T-helper 1 cell (primary cell): Measurements from ENCODE around the gene AFAP1.

Experiments used
- DNase-seq, 5 donors: peaks; one replicate each; pipeline ENCODE4 v3.0.0-alpha.2; 2012 to 2020

AFAP1 gene

DNA sequence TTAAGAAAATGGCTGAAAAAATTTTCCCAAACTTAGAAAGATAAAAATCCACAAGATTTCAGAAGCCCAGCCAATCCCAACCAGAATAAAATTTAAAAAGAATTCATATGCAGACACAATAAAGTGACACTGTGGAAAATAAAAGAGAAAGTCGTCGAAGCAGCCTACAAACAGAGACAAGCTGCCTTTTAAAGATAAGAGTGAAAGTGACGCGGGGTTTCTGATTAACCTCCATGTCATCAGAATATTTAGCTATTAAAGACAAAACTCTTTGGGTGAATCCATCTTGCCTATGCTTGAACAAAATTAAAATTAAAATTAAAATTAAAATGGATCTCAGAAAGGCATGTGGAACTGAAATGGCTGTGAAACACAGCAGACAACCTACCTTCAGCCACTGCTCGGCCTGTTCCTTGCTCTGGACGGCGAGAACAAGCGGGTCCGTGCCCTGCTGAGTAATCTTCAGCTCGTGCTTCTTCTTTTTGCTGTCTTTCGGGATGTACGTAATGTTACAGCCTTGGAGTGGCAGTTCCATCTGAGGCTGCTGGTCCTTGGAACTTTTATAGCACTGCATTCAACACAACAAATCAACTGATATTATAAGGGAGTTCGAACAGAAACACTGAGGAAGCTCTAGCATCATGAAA lies 101.4 kb downstream of the AFAP1 start:
- DNase-seq = no peak

DNA sequence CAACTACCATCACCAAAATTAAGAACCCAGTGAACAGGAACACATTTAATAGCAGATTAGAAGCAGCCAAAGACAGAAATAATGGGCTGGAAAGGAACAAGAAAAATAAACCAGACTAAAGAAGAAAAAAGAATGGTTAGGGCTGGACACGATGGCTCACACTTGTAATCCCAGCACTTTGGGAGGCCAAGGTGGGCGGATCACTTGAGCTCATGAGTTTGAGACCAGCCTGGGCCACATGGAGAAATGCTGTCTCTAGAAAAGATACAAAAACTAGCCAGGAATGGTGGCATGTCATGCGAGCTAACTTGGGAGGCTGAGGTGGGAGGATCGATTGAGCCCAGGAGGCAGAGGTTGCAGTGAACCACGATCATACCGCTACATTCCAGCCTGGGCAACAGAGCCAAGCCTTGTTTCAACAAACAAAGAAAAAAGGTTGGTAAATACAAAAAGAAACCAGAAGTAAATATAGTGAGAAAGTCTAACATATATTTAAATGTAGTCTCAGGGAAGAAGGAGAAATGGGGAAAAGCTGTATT lies 102.0 kb downstream of the AFAP1 start:
- no peak for DNase-seq

DNA sequence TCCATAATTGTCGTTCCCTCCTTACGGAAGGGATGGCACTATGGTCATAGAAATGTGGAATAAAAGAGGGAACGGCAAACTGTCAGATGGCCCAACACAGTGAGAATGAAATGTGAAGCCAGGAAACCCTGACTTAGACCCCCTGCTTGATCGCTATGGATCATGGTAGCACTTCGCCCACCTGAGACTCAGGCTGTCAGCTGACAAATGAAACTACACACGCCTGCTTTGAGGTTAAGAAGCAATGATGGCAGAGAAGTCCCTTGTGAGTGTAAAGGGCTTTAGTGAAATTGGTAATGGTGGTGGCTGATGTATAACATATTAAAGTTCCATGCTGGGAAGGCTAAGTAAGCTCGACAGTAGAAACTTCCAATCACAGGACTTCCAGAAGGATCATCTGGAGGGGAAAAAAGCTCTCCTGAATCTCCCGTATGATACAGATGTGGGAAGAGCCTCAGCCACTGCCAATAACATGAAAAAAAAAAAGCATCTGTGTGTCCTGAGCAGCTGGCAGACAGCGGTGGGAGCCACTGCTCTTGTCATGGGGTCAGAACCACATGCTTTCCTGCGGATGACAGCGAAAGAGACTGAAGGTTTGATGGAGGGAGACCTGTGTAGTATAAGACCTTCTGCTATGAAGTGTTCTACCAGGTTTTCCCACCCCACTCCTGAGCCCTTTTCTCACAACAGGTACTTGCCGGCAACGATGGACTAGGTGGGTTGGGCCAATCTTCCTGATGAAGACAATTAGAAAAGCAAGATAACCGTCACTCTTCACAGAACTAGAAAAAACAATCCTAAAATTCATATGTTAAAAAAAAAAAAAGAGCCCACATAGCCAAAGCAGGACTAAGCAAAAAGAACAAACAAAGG lies 107.6 kb downstream of the AFAP1 start:
- DNase-seq = no peak

- DNase-seq = peak in 2 of 5 donors; percentile 13 to 52
Observed at GRCh38 chr4:7831330-7831729, 108.3 kb downstream of the AFAP1 start.

GRCh38 chr4:7830747-7831146 lies 108.9 kb downstream of the AFAP1 start:
- DNase-seq = no peak

- DNase-seq = no peak
Observed at GRCh38 chr4:7829652-7830580, 109.7 kb downstream of the AFAP1 start.

DNA sequence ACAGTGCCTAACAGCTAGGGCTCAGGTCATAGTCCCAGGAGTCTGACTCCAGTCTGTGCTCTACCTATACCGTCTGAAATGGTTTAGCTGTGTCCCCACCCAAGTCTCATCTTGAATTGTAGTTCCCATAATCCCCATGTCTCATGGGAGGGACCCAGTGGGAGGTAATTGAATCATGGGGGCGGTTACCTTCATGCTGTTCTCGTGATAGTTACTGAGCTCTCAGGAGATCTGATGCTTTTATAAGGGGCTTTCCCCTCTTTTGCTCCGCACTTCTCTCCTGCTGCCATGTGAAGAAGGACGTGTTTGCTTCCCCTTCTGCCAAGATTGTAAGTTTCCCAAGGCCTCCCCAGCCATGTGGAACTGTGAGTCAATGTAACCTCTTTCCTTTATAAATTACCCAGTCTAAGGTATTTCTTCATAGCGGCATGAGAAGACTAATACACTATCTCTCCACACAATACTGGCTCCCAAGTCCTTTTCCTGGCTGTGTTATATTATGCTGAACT lies 110.8 kb downstream of the AFAP1 start:
- no peak for DNase-seq

GRCh38 chr4:7828011-7828720 lies 111.5 kb downstream of the AFAP1 start:
- DNase-seq = peak; percentile 18 to 71 (median 49)

GRCh38 chr4:7827566-7827965 lies 112.1 kb downstream of the AFAP1 start:
- DNase-seq = no peak

DNA sequence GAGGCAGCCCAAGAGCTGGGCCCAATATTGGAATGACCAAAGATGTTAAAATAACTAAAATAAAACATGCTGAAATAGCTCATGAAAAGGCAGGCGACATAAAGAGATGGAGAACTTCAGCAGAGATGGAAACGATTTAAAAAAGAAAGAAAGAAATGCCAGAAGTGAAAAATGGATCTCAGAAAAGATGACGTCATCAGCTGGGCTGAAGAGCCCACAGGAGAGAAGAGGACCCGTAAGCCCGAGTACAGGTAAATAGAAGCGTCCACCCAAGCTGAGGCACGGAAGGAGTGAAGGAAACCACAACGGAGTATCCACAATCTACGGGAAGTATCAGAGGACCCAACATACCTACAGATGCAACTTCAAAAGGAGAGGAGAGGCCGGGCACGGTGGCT lies 112.8 kb downstream of the AFAP1 start:
- DNase-seq = no peak

DNA sequence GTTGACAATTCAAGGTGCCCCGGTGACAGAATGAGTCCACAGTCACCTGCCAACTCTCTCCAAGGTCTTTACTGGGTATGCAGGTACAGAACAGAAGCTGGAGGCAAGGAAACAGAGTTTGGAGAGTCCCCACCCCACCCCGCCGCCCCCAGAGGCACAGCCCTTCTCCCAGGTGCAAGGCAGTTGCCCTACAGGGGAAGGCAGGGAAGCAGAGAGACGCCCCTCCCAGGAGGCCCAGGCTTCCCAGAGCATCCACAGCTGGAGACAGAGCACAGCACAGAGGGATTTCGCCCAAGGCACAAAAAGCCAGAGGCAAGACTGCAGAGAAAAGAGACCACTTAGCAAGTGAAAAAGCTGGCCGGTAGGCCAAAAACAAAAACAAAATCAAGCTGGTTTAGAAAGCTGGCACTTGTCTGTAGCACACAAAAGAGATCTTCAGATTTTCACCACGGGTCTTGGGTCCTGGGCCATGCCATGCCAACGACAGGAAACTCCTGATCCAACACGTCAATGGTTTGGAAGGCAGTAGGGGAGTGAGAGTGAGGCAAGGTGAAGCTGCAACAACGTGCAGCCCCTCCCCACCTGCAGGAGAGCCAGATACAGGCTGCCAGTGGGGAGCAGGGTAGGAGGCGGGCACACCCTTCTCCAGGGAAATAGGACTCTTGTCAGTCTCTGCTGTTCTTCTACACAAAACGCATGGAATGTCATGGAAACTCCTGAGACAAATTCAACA lies 113.3 kb downstream of the AFAP1 start:
- DNase-seq = no peak

DNA sequence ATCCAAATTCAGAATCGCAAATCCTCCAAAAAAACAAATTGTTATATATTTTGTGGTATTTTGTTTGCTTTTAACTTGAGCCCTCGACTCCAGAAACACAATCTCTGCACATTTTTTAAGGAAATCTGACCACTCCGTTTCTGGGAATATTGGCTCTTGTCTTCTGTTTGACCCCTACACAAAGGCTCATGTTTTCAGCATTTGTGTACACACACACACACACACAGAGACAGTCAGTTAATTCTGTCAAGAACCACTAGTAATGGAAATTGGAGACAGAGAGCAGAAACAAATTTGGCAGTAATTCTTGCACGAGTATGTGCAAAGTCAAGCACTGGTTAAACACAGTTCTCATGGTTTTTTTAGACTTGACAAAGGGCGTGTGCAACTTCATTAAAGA lies 115.4 kb downstream of the AFAP1 start:
- no peak for DNase-seq

DNA sequence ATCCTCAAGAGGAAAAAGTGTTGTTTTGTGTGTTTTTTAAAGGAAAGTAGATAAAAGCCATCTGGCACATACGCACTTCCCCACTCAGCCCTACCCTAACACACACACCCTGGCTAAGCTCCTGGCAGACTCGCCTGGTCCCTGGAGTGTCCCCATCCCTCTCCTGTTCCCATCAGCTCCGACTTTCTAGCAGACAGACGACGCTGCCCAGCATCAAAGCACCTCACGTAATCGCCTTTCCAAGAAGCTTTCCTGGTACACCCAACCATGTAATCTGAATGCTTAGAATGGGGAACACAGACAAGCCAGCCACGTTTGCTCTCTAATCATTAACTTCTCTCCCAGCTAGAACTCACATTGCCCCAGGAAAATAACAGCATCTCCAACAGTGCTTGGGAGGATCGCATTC lies 116.2 kb downstream of the AFAP1 start:
- DNase-seq = no peak

GRCh38 chr4:7822877-7823276 lies 116.8 kb downstream of the AFAP1 start:
- no peak for DNase-seq

DNA sequence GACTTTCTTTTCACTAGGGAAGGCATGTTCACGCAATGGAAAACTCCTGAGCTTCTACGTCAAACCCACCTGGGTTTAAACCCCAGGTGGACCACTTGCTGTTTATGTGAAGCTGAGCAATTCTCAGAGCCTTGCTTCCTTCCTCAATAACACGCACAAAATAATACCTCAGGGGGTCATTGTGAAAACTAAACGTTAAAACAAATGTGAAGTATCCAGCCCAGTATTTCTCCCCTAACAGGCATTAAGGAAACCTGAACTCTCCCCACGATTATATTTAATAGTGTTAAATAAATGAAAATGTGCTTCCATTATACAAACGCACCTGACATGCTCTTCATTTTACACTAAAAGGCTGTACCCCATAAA lies 117.5 kb downstream of the AFAP1 start:
- DNase-seq = no peak

DNA sequence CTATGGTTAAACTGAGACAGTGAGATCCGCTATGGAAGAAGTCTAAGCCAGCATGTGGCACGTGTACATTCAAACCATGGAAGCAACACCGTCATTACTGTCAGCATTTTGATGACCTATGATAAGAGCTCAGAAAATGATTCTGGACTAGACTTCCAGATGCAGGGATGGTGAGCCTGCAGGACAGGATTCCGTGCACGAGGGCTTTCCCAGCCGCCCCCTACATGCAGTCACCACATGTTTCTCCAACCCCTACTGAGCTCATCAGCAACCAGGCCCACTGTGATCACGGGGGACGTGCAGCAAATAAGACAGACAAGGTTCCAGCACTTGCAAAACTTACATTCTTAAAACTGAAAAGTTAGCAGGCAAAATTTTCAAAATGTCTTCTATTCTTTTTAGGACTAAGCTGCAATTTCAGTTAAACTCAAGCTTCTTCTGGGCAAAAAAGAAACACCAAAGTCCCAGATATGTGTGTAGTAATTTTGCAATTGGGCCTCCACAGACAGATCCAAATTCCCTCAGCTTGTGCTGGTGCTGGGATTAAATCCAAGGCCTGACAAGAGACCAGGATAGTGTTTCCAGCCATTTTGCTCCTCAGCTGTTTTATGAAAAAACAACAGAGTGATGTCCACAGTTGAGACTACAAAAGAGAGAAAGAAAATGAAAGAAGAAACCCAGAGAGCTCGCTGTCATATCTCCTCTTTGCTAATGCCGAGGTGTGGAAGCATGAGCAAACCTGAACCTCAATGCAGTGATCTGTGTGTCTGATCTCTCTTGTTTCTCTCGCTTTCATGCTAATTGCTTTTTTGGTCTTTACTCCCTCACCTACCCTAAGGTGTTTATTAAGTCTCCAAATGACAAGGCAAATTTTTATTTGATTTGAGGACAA lies 118.2 kb downstream of the AFAP1 start:
- no peak for DNase-seq

DNA sequence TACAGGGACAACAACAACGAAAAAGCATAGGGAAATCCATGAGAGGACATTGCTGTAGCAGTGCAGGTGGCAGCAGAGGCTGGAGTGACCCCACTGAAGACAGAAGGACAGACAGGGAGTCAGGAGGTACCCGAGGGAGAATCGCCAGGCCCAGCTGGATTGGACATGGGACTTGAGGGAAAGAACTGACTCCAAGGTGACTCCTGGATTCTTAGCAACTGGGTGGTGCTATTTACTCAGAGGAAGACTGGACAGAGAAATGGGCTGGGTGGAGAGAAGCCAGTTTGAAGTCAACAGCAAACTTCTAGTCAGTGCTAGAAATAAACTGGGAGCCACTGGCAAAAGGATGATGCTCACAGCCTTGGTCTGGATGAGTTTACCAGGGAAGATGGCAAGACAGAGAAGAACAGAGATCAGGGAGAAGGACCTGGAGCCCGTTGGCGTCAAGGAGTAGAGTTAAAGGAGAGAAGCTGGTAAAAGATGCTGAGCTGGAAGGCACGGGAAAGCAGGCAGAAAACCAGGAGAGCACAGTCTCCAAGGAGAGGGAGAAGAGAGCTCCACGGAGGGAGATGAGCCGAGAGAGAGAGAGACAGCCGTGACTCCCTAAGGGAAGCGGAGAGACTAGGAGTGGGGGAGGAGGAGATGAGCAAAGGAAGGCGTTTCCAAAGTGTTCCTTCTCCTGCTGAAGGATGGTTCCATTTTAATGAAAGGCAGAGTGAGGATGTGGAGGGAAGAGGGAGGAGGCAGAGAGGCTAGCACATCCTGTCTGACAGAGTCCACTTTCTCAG lies 119.4 kb downstream of the AFAP1 start:
- no peak for DNase-seq

DNA sequence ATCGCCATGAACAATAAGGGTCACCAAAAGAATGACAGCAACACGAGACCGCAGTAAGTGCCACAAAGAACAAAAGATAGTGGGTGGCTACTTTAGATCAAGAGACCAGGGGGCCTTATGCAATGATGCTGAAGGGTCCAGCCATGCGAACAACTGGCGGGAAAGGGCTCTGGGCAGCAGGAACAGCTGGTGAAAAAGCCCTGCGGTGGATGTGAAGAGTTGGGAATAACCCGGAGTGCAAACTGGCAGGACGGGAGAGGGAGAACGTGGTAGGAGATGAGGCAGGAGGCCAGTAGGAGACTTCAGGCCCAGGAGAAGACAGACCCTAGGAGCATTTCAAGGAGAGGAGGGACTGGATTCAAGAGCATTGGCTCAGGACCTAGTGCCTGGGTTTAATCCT lies 120.2 kb downstream of the AFAP1 start:
- DNase-seq = no peak

GRCh38 chr4:7818399-7818911 lies 121.2 kb downstream of the AFAP1 start:
- no peak for DNase-seq
